Keratinocyte (primary cell): ENCODE data around the gene MYBPC2.

Experiments
- CTCF ChIP-seq, 3 experiments: IDR thresholded peaks in 1 of 3; conservative IDR thresholded peaks in 1 of 3; optimal IDR thresholded peaks in 1 of 3; 2 replicates in 2 of 3; 3 replicates in 1 of 3; pipeline versions ENCODE3 to v1.5.1; 2011; ENCODE audit warnings: low read length in 3 of 3, mild to moderate bottlenecking in 3 of 3, moderate library complexity in 2 of 3, control low read depth in 1 of 3, inconsistent platforms in 1 of 3; ENCODE audit not compliant: insufficient read depth in 2 of 3; ENCODE audit errors: extremely low read depth in 1 of 3
- EZH2 ChIP-seq: IDR thresholded peaks from one replicate; pipeline ENCODE4 v1.6.1; 2012; ENCODE audit warnings: inconsistent platforms, mild to moderate bottlenecking, low read length, moderate library complexity

- TF ChIP-seq CTCF (optimal IDR thresholded peaks at IDR 0.05 in 1 of 3, IDR thresholded peaks at IDR 0.05 in 1 of 3, conservative IDR thresholded peaks at IDR 0.05 in 1 of 3; ENCODE audit: extremely low read depth in 1 of 3, insufficient read depth in 2 of 3, low read length in 3 of 3) (no peak), EZH2 (no peak)
Measured at GRCh38 chr19:50468818-50469217, 36.1 kb downstream of the MYBPC2 start.
